Thyroid gland (tissue), 4 donors: ENCODE results near the gene COL19A1.

Source experiments
- POLR2A ChIP-seq, 2 donors: fragments of 450-650 bp; IDR thresholded peaks; one replicate each; pipeline ENCODE4 v1.6.1; 2017; ENCODE audit warnings: antibody characterized with exemption in 2 of 2, mild to moderate bottlenecking in 2 of 2, moderate library complexity in 1 of 2
- TF ChIP-seq, protein P1 (sequence below), 6 experiments: fragments of 200-600 bp in 3 of 6; fragments of 450-650 bp in 3 of 6; sonication (generic) in 3 of 6; IDR thresholded peaks; one replicate each; pipeline ENCODE4 v1.5.1; 2016 to 2019; ENCODE audit warnings: antibody characterized with exemption in 6 of 6, mild to moderate bottlenecking in 2 of 6, inconsistent platforms in 1 of 6, moderate library complexity in 1 of 6

DNA sequence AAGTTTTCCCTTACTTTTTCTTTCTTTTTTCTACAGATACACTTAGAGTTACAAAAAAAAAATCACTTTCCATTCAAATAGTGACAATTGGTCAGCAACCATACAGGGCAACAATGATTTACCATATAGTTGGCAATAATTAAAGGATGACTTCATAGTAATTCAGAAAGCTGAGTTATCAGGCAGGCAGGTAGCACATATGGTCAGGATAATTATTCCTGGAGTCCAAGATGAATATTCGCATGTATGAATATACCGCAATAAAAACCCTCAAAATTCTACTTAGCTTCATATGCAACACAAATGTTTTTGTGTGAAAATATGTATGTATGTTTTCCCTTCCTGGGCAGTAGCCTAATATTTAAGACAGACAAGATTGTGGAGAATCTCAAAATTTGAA is 34.5 kb downstream of the COL19A1 start:
- TF ChIP-seq, protein P1, sequence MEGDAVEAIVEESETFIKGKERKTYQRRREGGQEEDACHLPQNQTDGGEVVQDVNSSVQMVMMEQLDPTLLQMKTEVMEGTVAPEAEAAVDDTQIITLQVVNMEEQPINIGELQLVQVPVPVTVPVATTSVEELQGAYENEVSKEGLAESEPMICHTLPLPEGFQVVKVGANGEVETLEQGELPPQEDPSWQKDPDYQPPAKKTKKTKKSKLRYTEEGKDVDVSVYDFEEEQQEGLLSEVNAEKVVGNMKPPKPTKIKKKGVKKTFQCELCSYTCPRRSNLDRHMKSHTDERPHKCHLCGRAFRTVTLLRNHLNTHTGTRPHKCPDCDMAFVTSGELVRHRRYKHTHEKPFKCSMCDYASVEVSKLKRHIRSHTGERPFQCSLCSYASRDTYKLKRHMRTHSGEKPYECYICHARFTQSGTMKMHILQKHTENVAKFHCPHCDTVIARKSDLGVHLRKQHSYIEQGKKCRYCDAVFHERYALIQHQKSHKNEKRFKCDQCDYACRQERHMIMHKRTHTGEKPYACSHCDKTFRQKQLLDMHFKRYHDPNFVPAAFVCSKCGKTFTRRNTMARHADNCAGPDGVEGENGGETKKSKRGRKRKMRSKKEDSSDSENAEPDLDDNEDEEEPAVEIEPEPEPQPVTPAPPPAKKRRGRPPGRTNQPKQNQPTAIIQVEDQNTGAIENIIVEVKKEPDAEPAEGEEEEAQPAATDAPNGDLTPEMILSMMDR (IDR thresholded peaks at IDR 0.05) = no peak
- TF ChIP-seq POLR2A (IDR thresholded peaks at IDR 0.05) = no peak
